CD4-positive, alpha-beta T cell (primary cell): ENCODE measurements around the gene CASKIN1. TPM values are rescaled to one million over a fixed set of nuclear protein-coding genes. Genes with fewer than 3 reads are reported as not detected.

Source experiments
- ATAC-seq: fragments of 200-7000 bp; cut with Tn5 transposase; one replicate; pipeline ENCODE4 v1.10.0; 2022; ENCODE audit warnings: mild to moderate bottlenecking; ENCODE audit not compliant: poor library complexity
- CTCF ChIA-PET: fragments of 350-600 bp; sonication (Branson Sonifier 250); formaldehyde crosslinking; loops from one replicate; lab custom pipeline; 2021; ENCODE audit warnings: antibody characterized with exemption, inconsistent platforms; lab: Charles Lee
- POLR2A ChIA-PET: fragments of 350-600 bp; sonication (Branson Sonifier 250); formaldehyde crosslinking; loops from one replicate; lab custom pipeline; 2021; ENCODE audit warnings: antibody characterized with exemption, inconsistent platforms; lab: Charles Lee
- DNase-seq, 14 experiments: peaks; one replicate each; pipeline ENCODE4 v3.0.0-alpha.2; 2013 to 2020; ENCODE audit warnings: mixed read lengths in 2 of 14
- H3K27ac ChIP-seq, 2 donors: one replicate each; pipeline versions ENCODE4 v1.5.1 to v1.7.0; 2013; ENCODE audit warnings: low read length in 2 of 2, low read depth in 1 of 2, mild to moderate bottlenecking in 1 of 2
- H3K27me3 ChIP-seq, 2 experiments: 1 replicate in 1 of 2; 2 replicates in 1 of 2; pipeline versions ENCODE4 v1.6.1 to v1.7.0; 2013; ENCODE audit warnings: low read length in 2 of 2, control low read depth in 1 of 2, mild to moderate bottlenecking in 1 of 2, moderate library complexity in 1 of 2; ENCODE audit not compliant: insufficient read depth in 2 of 2, control insufficient read depth in 1 of 2
- H3K36me3 ChIP-seq: one replicate; pipeline ENCODE4 v1.6.1; 2013; ENCODE audit warnings: low read length, control low read depth; ENCODE audit not compliant: insufficient read depth
- H3K4me1 ChIP-seq: one replicate; pipeline ENCODE4 v1.6.1; 2013; ENCODE audit warnings: low read length, control low read depth; ENCODE audit not compliant: insufficient read depth
- H3K4me3 ChIP-seq: one replicate; pipeline ENCODE4 v1.5.1; 2013; ENCODE audit warnings: mild to moderate bottlenecking, low read length, moderate library complexity
- H3K9me3 ChIP-seq, 2 experiments: 1 replicate in 1 of 2; 2 replicates in 1 of 2; pipeline versions ENCODE4 v1.6.1 to v1.7.0; 2013; ENCODE audit warnings: low read length in 2 of 2, mild to moderate bottlenecking in 2 of 2, control low read depth in 1 of 2, moderate library complexity in 1 of 2; ENCODE audit not compliant: control insufficient read depth in 1 of 2, insufficient read depth in 1 of 2
- H3K27ac Mint-ChIP-seq: one replicate; pipeline ENCODE4 v1.8.0; 2020; ENCODE audit warnings: mixed read lengths
- H3K27me3 Mint-ChIP-seq: one replicate; pipeline ENCODE4 v1.8.0; 2021; ENCODE audit warnings: mixed read lengths
- H3K36me3 Mint-ChIP-seq: one replicate; pipeline ENCODE4 v1.8.0; 2021; ENCODE audit warnings: low read depth, mixed read lengths
- H3K4me1 Mint-ChIP-seq: one replicate; pipeline ENCODE4 v1.8.0; 2021; ENCODE audit warnings: low read depth, mixed read lengths
- H3K4me3 Mint-ChIP-seq: one replicate; pipeline ENCODE4 v1.8.0; 2020; ENCODE audit warnings: mild to moderate bottlenecking, mixed read lengths
- H3K9me3 Mint-ChIP-seq: one replicate; pipeline ENCODE4 v1.8.0; 2020; ENCODE audit warnings: mixed read lengths
- CTCF ChIP-seq: fragments of 200-600 bp; IDR thresholded peaks from one replicate; pipeline ENCODE4 v1.8.0; 2022; ENCODE audit warnings: antibody characterized with exemption, mild to moderate bottlenecking
- intact Hi-C, 2 experiments: fragments of 100-400 bp; cut with DNase I in 1 of 2; cut with micrococcal nuclease in 1 of 2; formaldehyde crosslinking; loops; one replicate each; pipeline versions ENCODE4 v1.15.1 to v1.9.0; 2023 to 2025; cut with DNase I, micrococcal nuclease
- total RNA-seq, 174 experiments: library from RNA in 2 of 174; stranded (reverse) in 2 of 174; gene quantifications; one replicate each; pipeline ENCODE4 v1.2.3 and lab custom pipeline; 2021 to 2026

The CASKIN1 gene
- total RNA-seq, 2 experiments from 2014 or later = 0.06 TPM; not detected in 1

GRCh38 chr16:2230376-2230775 is 34.0 kb upstream of the CASKIN1 start:
- DNase-seq (no peak), ATAC-seq (no peak)
- Mint-ChIP-seq H3K4me3 (no peak overlapping the region), H3K36me3 (peaks cover 28% of the 10 kb centered on the region), H3K27ac (no peak overlapping the region), H3K9me3 (no peaks in the 10 kb centered on the region), H3K27me3 (peaks cover 2% of the 10 kb centered on the region), H3K4me1 (peaks cover 4% of the 10 kb centered on the region)
- ChIA-PET POLR2A (interaction anchor here (1.5 kb wide), 1 partner anchor 16 kb away, joined by 4 read pairs; the partner anchor contains the start of gene PGP), CTCF (no interaction called here)
- Histone ChIP-seq H3K4me1 (peaks cover 5% of the 10 kb centered on the region), H3K27me3 (no peaks in the 10 kb centered on the region), H3K36me3 (peaks cover 70% of the 10 kb centered on the region), H3K9me3 (no peaks in the 10 kb centered on the region), H3K4me3 (no peak overlapping the region), H3K27ac (no peak overlapping the region)
- TF ChIP-seq CTCF = no peak
- intact Hi-C loops = no loop called here

DNA sequence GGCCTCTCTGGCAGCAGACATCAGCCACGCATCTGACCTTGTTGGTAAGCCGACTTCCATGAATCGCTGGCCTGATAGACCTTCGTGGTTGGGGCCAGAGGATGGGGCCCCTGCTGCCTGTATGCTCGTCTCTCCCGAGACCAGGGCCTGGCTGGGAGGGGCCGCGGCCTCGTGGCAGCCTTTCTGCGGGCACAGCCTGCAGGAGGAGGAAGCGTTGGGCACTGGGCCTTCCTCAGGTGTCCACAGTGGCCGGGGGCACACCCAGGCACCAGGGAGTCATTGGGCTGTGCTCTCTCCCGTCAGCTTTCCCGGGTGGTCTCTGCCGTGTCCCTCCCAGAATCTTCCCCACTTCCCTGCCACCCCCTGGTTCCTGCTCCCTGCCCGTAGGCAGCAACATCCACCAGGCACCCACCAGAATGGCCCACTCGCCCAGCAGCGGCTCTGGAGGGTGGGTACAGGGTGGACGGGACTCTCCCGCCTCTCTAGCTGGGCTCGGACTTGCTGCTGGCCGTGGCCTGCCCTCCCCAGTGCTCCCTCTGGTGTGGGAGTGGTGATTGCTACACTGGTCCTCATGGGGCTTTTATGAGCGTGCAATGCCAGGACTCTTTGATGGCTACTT is 33.3 kb upstream of the CASKIN1 start:
- H3K36me3 Mint-ChIP-seq = peaks cover 23% of the 10 kb centered on the region

DNA sequence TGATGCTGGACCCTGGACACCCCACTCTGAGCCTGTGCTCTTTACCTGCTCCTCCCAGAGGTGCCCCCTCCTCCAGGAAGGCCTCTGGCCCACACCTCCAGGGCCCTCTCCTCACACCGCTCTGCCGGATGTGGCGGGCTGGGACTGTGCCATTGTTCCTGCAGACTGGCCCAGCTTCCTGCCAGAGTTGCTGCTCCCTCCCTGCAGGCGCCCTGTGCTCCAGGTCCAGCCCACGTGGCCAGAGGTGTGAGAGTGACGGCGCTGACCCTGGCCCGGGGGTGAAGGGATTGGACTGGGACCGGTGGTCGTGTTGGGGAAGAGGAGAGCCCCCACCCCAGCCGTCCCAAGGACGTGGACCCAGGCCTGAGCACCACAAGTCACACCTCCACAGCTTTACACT is 32.7 kb upstream of the CASKIN1 start:
- Histone ChIP-seq H3K36me3 (peaks cover 60% of the 10 kb centered on the region), H3K4me1 (peaks cover 17% of the 10 kb centered on the region), H3K27ac (no peak overlapping the region), H3K9me3 (no peaks in the 10 kb centered on the region), H3K27me3 (no peaks in the 10 kb centered on the region), H3K4me3 (no peak overlapping the region)
- DNase-seq = no peak
- no peak for ATAC-seq
- peaks cover 22% of the 10 kb centered on the region for H3K36me3 Mint-ChIP-seq
- no peak for TF ChIP-seq CTCF
- no peak overlapping the region for H3K27ac Mint-ChIP-seq
- no peak overlapping the region for H3K4me3 Mint-ChIP-seq
- no peaks in the 10 kb centered on the region for H3K9me3 Mint-ChIP-seq
- H3K4me1 Mint-ChIP-seq = peaks cover 8% of the 10 kb centered on the region
- CTCF ChIA-PET = no interaction called here
- POLR2A ChIA-PET = interaction anchor here (1.5 kb wide), 1 partner anchor 14 kb away, joined by 4 read pairs; the partner anchor contains the start of gene PGP
- H3K27me3 Mint-ChIP-seq = no peaks in the 10 kb centered on the region
- intact Hi-C loops = no loop called here

More for the DNA sequence above, 33.3 kb upstream of the CASKIN1 start:
- ATAC-seq (no peak), DNase-seq (no peak)
- ChIA-PET CTCF (no interaction called here), POLR2A (interaction anchor here (1.5 kb wide), 1 partner anchor 15 kb away, joined by 4 read pairs; the partner anchor contains the start of gene PGP)
- Mint-ChIP-seq H3K4me1 (peaks cover 4% of the 10 kb centered on the region), H3K4me3 (no peak overlapping the region), H3K27ac (no peak overlapping the region), H3K9me3 (no peaks in the 10 kb centered on the region), H3K27me3 (no peaks in the 10 kb centered on the region)
- Histone ChIP-seq H3K27me3 (no peaks in the 10 kb centered on the region), H3K4me3 (no peak overlapping the region), H3K4me1 (peaks cover 11% of the 10 kb centered on the region), H3K9me3 (no peaks in the 10 kb centered on the region), H3K36me3 (peaks cover 67% of the 10 kb centered on the region), H3K27ac (no peak overlapping the region)
- TF ChIP-seq CTCF = no peak
- intact Hi-C loops = no loop called here
